BJ (cell line): ENCODE data around the gene NGFR. TPM values are rescaled to one million over a fixed set of nuclear protein-coding genes. Genes with fewer than 3 reads are reported as not detected.

Experiments used
- CTCF ChIA-PET: fragments of 350-600 bp; formaldehyde crosslinking; extraction: SDS; loops from one replicate; lab custom pipeline; 2021; ENCODE audit warnings: antibody characterized with exemption, inconsistent platforms; lab: Yijun Ruan, JAX
- POLR2A ChIA-PET: fragments of 300-600 bp; sonication (Branson Sonifier 250); formaldehyde crosslinking; extraction: SDS; loops from one replicate; lab custom pipeline; 2021; ENCODE audit warnings: antibody characterized with exemption; lab: Charles Lee
- DNase-seq: peaks from one replicate; pipeline ENCODE4 v3.0.0-alpha.2; 2011; ENCODE audit warnings: low read depth
- H3K27me3 ChIP-seq: 2 replicates; pipeline ENCODE4 v1.6.0; 2011; ENCODE audit warnings: low read length; ENCODE audit not compliant: control insufficient read depth, insufficient read depth
- H3K36me3 ChIP-seq: 2 replicates; pipeline ENCODE4 v1.5.1; 2011; ENCODE audit warnings: low read length; ENCODE audit not compliant: control insufficient read depth, insufficient read depth
- H3K4me3 ChIP-seq: 2 replicates; pipeline ENCODE4 v1.5.1; 2011; ENCODE audit warnings: low read depth, mild to moderate bottlenecking, control low read depth, low read length
- CTCF ChIP-seq: IDR thresholded peaks from 2 replicates; pipeline ENCODE4 v1.5.1; 2011; ENCODE audit warnings: low read depth, mild to moderate bottlenecking, control low read depth, inconsistent platforms, low read length, moderate library complexity; ENCODE audit not compliant: insufficient read depth
- polyA plus RNA-seq: library from polyadenylated mRNA; depleted of rRNA; stranded (reverse); fragments of >200 nt; gene quantifications from 2 replicates; pipeline ENCODE4 v1.2.3, GENCODE V29; 2011

The NGFR gene
- polyA plus RNA-seq, 1 experiment: 0.10 TPM

- Histone ChIP-seq H3K27me3 (peaks cover 11% of the 10 kb centered on the region), H3K4me3 (no peak overlapping the region), H3K36me3 (no peaks in the 10 kb centered on the region)
- peak; percentile 68 for DNase-seq
- ChIA-PET CTCF (interaction anchor here (0.7 to 6.6 kb wide), 8 partner anchors 13 to 101 kb away, joined by 3 to 24 read pairs (median 5); partner anchors contain the start of gene NGFR), POLR2A (no interaction called here)
- no peak for TF ChIP-seq CTCF
Observed at GRCh38 chr17:49456183-49456965, 38.7 kb upstream of the NGFR start.

GRCh38 chr17:49457564-49458535, 37.2 kb upstream of the NGFR start:
- peaks cover 11% of the 10 kb centered on the region for H3K27me3 ChIP-seq
- no peak overlapping the region for H3K4me3 ChIP-seq
- no peak for TF ChIP-seq CTCF
- ChIA-PET CTCF (interaction anchor here (0.6 to 6.6 kb wide), 3 partner anchors 22 to 99 kb away, joined by 3 to 24 read pairs (median 3); no protein-coding TSS in a partner anchor), POLR2A (no interaction called here)
- H3K36me3 ChIP-seq: no peaks in the 10 kb centered on the region
- no peak for DNase-seq

DNA sequence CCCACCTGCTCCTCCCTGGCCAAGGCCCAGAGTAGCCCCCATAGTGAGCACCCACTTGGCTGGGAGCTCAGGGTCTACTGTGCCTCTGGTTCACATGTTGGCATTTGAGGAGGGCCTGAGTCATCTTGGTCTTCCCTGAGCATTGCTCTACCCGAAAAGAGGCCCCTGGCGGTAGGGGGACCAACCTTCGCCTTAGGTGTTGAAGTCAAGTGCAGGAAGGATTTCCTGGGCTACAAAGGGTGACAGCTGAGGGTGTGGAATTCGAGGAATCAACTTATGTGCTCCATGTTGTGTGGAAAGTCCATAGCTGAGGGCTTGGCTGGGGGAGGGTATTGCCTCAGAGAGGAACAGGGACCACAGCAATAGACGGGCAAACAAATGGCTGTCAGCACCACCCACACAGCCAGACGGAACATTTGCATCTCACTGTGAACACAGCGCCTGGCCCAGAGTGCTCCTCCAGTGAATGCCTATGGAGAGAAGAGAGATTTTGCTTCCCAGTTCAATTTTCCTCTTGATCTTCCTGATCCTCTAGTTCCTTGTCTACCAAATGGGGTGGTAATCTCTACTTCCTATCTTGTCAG, 35.6 kb upstream of the NGFR start:
- DNase-seq: no peak
- no peaks in the 10 kb centered on the region for H3K36me3 ChIP-seq
- TF ChIP-seq CTCF: no peak
- ChIA-PET POLR2A (no interaction called here), CTCF (interaction anchor here (6.6 kb wide), 1 partner anchor 97 kb away, joined by 24 read pairs; no protein-coding TSS in a partner anchor)
- peaks cover 17% of the 10 kb centered on the region for H3K27me3 ChIP-seq
- no peak overlapping the region for H3K4me3 ChIP-seq

GRCh38 chr17:49460401-49460800, 34.7 kb upstream of the NGFR start:
- Histone ChIP-seq H3K36me3 (no peaks in the 10 kb centered on the region), H3K27me3 (peaks cover 17% of the 10 kb centered on the region), H3K4me3 (no peak overlapping the region)
- no peak for DNase-seq
- no peak for TF ChIP-seq CTCF
- ChIA-PET POLR2A (no interaction called here), CTCF (interaction anchor here (1.1 to 6.6 kb wide), 2 partner anchors 25 to 96 kb away, joined by 5 to 24 read pairs; no protein-coding TSS in a partner anchor)
